B cell (primary cell): ENCODE data around the gene ABCA7. TPM values are rescaled to one million over a fixed set of nuclear protein-coding genes. Genes with fewer than 3 reads are reported as not detected.

Experiments
- ATAC-seq: fragments of 200-7000 bp; cut with Tn5 transposase; one replicate; pipeline ENCODE4 v1.10.0; 2021; ENCODE audit warnings: low read depth, mild to moderate bottlenecking, moderate number of reproducible peaks, moderate library complexity
- CTCF ChIA-PET: fragments of 350-600 bp; sonication (Branson Sonifier 250); formaldehyde crosslinking; loops from one replicate; lab custom pipeline; 2021; ENCODE audit warnings: antibody characterized with exemption, inconsistent platforms; lab: Charles Lee
- POLR2A ChIA-PET: fragments of 350-600 bp; sonication (Branson Sonifier 250); formaldehyde crosslinking; loops from one replicate; lab custom pipeline; 2021; ENCODE audit warnings: antibody characterized with exemption; lab: Charles Lee
- DNase-seq: peaks from one replicate; pipeline ENCODE4 v3.0.0; 2013
- H2AFZ ChIP-seq: 2 replicates; pipeline ENCODE4 v1.6.1; 2012; ENCODE audit warnings: mild to moderate bottlenecking, low read depth, low read length; ENCODE audit not compliant: insufficient read depth, poor library complexity, severe bottlenecking
- H3K27ac ChIP-seq, 2 donors: 1 replicate in 1 of 2; 2 replicates in 1 of 2; pipeline ENCODE4 v1.5.1; 2012 to 2013; ENCODE audit warnings: low read length in 2 of 2, mild to moderate bottlenecking in 2 of 2, moderate library complexity in 1 of 2
- H3K27me3 ChIP-seq, 4 experiments: fragments of 200-600 bp in 1 of 4; sonication (generic) in 1 of 4; replicated peaks in 1 of 4; 1 replicate in 2 of 4; 2 replicates in 2 of 4; pipeline versions ENCODE4 v1.6.1 to v1.7.0; 2013 to 2016; ENCODE audit warnings: low read length in 3 of 4, mild to moderate bottlenecking in 2 of 4, mixed read lengths in 1 of 4, moderate library complexity in 1 of 4; ENCODE audit not compliant: insufficient read depth in 4 of 4, control insufficient read depth in 3 of 4; ENCODE audit errors: control extremely low read depth in 1 of 4
- H3K36me3 ChIP-seq, 2 experiments: replicated peaks in 1 of 2; 1 replicate in 1 of 2; 2 replicates in 1 of 2; pipeline versions ENCODE4 v1.6.1 to v1.7.1; 2013; ENCODE audit warnings: low read length in 1 of 2; ENCODE audit not compliant: insufficient read depth in 2 of 2, control insufficient read depth in 1 of 2; ENCODE audit errors: control extremely low read depth in 1 of 2, extremely low read depth in 1 of 2
- H3K4me1 ChIP-seq, 2 donors: fragments of 200-600 bp in 1 of 2; sonication (generic) in 1 of 2; 1 replicate in 1 of 2; 2 replicates in 1 of 2; pipeline versions ENCODE4 v1.5.1 to v1.6.1; 2013 to 2017; ENCODE audit warnings: low read length in 2 of 2; ENCODE audit not compliant: control insufficient read depth in 2 of 2, insufficient read depth in 2 of 2
- H3K4me2 ChIP-seq: replicated peaks from 2 replicates; pipeline ENCODE3; 2012; ENCODE audit warnings: mild to moderate bottlenecking, low read depth, low read length; ENCODE audit not compliant: poor library complexity, severe bottlenecking
- H3K4me3 ChIP-seq, 5 experiments: fragments of 200-600 bp in 1 of 5; sonication (generic) in 1 of 5; 1 replicate in 3 of 5; 2 replicates in 2 of 5; pipeline versions ENCODE4 v1.5.1 to v1.7.0; 2011 to 2016; ENCODE audit warnings: low read length in 4 of 5, mild to moderate bottlenecking in 4 of 5, low read depth in 2 of 5, control low read depth in 1 of 5, moderate library complexity in 1 of 5; ENCODE audit not compliant: insufficient read depth in 1 of 5; ENCODE audit errors: control extremely low read depth in 1 of 5, extremely low read depth in 1 of 5
- H3K79me2 ChIP-seq: fragments of 200-600 bp; sonication (generic); one replicate; pipeline ENCODE4 v1.6.0; 2016; ENCODE audit warnings: low read length; ENCODE audit not compliant: control insufficient read depth, insufficient read depth
- H3K9ac ChIP-seq: fragments of 200-600 bp; sonication (generic); 2 replicates; pipeline ENCODE4 v1.6.1; 2017; ENCODE audit warnings: mild to moderate bottlenecking, low read length, moderate library complexity
- H3K9me3 ChIP-seq, 3 donors: one replicate each; pipeline versions ENCODE4 v1.6.1 to v1.7.1; 2013; ENCODE audit warnings: low read length in 2 of 3; ENCODE audit not compliant: control insufficient read depth in 2 of 3, insufficient read depth in 1 of 3; ENCODE audit errors: control extremely low read depth in 1 of 3
- H4K20me1 ChIP-seq: 2 replicates; pipeline ENCODE4 v1.6.0; 2012; ENCODE audit warnings: mild to moderate bottlenecking, low read length; ENCODE audit not compliant: insufficient read depth, control insufficient read depth, poor library complexity, severe bottlenecking
- H3K27ac Mint-ChIP-seq: one replicate; pipeline ENCODE4 v1.8.0; 2021; ENCODE audit warnings: mixed read lengths
- H3K27me3 Mint-ChIP-seq: one replicate; pipeline ENCODE4 v1.8.0; 2021; ENCODE audit warnings: mixed read lengths
- H3K4me1 Mint-ChIP-seq: one replicate; pipeline ENCODE4 v1.8.0; 2021; ENCODE audit warnings: mixed read lengths
- H3K4me3 Mint-ChIP-seq: one replicate; pipeline ENCODE4 v1.8.0; 2021; ENCODE audit warnings: mixed read lengths
- H3K9me3 Mint-ChIP-seq: one replicate; pipeline ENCODE4 v1.8.0; 2022; ENCODE audit warnings: mixed read lengths; ENCODE audit not compliant: insufficient read depth
- CTCF ChIP-seq: fragments of 200-600 bp; IDR thresholded peaks from one replicate; pipeline ENCODE4 v1.8.0; 2022; ENCODE audit warnings: antibody characterized with exemption, mild to moderate bottlenecking
- EZH2 ChIP-seq: IDR thresholded peaks from 2 replicates; pipeline ENCODE4 v1.6.1; 2012; ENCODE audit warnings: borderline replicate concordance, low read depth, mild to moderate bottlenecking, moderate library complexity, low read length; ENCODE audit not compliant: insufficient read depth, poor library complexity, severe bottlenecking
- WGBS: methylation state at CpG from one replicate; pipeline ENCODE4 v1.1.5; 2013; ENCODE audit warnings: missing lambda C conversion rate; ENCODE audit not compliant: insufficient coverage; 5-methylcytosine and 5-hydroxymethylcytosine counted together
- intact Hi-C: fragments of 100-400 bp; cut with micrococcal nuclease; formaldehyde crosslinking; loops from one replicate; pipeline ENCODE4 v1.10.0; 2022
- polyA plus RNA-seq: library from polyadenylated mRNA; depleted of rRNA; stranded (reverse); fragments of >200 nt; gene quantifications from 2 replicates; pipeline ENCODE4 v1.2.3, GENCODE V29; 2012
- total RNA-seq, 2 donors: library from RNA; stranded (reverse); fragments of 120-200 nt in 1 of 2; gene quantifications; 1 replicate in 1 of 2; 2 replicates in 1 of 2; pipeline versions ENCODE4 v1.2.3 to v1.2.4, GENCODE V29; 2013 to 2022

Gene ABCA7
- total and polyA plus RNA-seq, 2 donors (not counting 1 experiment from before 2014, with no cell fraction given), result 192 to 281 TPM

GRCh38 chr19:1105873-1106840, 66.2 kb downstream of the ABCA7 start:
- H3K27ac Mint-ChIP-seq, result peak overlapping the region; percentile 61
- H3K4me1 Mint-ChIP-seq, result peaks cover 29% of the 10 kb centered on the region
- no peaks in the 10 kb centered on the region for H3K9me3 Mint-ChIP-seq
- peaks cover 0 to 35% of the 10 kb centered on the region in 2 experiments for H3K36me3 ChIP-seq
- H3K4me3 ChIP-seq, result no peak overlapping the region
- intact Hi-C loops, result loop anchor here (2.0 kb wide), 1 partner anchor 69 kb away; the partner anchor contains the start of gene SBNO2
- TF ChIP-seq EZH2 (no peak), CTCF (no peak)
- H3K9me3 ChIP-seq, result no peaks in the 10 kb centered on the region
- CTCF ChIA-PET, result interaction anchor here (0.7 to 1.3 kb wide), 3 partner anchors 39 to 138 kb away, joined by 3 to 4 read pairs (median 3); partner anchors contain the start of gene ARHGAP45
- no peak overlapping the region for H3K9ac ChIP-seq
- POLR2A ChIA-PET, result interaction anchor here (0.5 to 2.3 kb wide), 3 partner anchors 7 to 41 kb away, joined by 3 to 6 read pairs (median 6); no protein-coding TSS in a partner anchor
- peaks cover 24 to 54% of the 10 kb centered on the region in 2 donors for H3K4me1 ChIP-seq
- H3K27me3 ChIP-seq, result no peaks in the 10 kb centered on the region
- ATAC-seq, result no peak
- WGBS, result 93% methylated on average over 32 of the region's 32 CpGs
- peak; percentile 46 for DNase-seq
- H3K27me3 Mint-ChIP-seq, result no peaks in the 10 kb centered on the region
- peaks cover 6% of the 10 kb centered on the region for H3K79me2 ChIP-seq
- no peak overlapping the region for H3K4me2 ChIP-seq
- H3K27ac ChIP-seq, result peak overlapping the region in 1 of 2 donors; percentile 100
- H4K20me1 ChIP-seq, result peaks cover 32% of the 10 kb centered on the region
- no peak overlapping the region for H2AFZ ChIP-seq
- peak overlapping the region; percentile 70 for H3K4me3 Mint-ChIP-seq
